ENCODE data around the gene SPATS2.
A peak's percentile ranks its signal among the peaks of the same experiment; 100 is the strongest.
"Not testable (repeated sequence)": the region's sequence is repeated elsewhere in the genome, so short reads cannot be mapped to it uniquely, and the experiment has no call there.

The SPATS2 gene

GRCh38 chr12:49369411-49370145 lies 2.3 kb downstream of the SPATS2 start:
- peak; percentile 10 for TF ChIP-seq CTCF (IDR thresholded peaks at IDR 0.05; ENCODE audit: borderline replicate concordance, control extremely low read depth, extremely low read depth, insufficient read depth, missing control alignments)

GRCh38 chr12:49370539-49370938 lies 3.3 kb downstream of the SPATS2 start:
- no peak for TF ChIP-seq CTCF (IDR thresholded peaks at IDR 0.05; ENCODE audit: borderline replicate concordance, control extremely low read depth, extremely low read depth, insufficient read depth, missing control alignments)
- in situ Hi-C loops (cut with MboI; ENCODE audit: low sequenced_read_pairs, unreplicated experiment): no loop called here
- no peak for DNase-seq (ENCODE audit: low spot score)

More at GRCh38 chr12:49369411-49370145, 2.3 kb downstream of the SPATS2 start:
- in situ Hi-C loops (cut with MboI; ENCODE audit: low sequenced_read_pairs, unreplicated experiment): no loop called here
- peak; percentile 64 for DNase-seq (ENCODE audit: low spot score)

- TF ChIP-seq CTCF (IDR thresholded peaks at IDR 0.05; ENCODE audit: borderline replicate concordance, control extremely low read depth, extremely low read depth, insufficient read depth, missing control alignments): no peak
- DNase-seq (ENCODE audit: low spot score): no peak
- in situ Hi-C loops (cut with MboI; ENCODE audit: low sequenced_read_pairs, unreplicated experiment): no loop called here
Measured at GRCh38 chr12:49375406-49375805, 8.1 kb downstream of the SPATS2 start.

GRCh38 chr12:49377386-49377785 lies 10.1 kb downstream of the SPATS2 start:
- in situ Hi-C loops (cut with MboI; ENCODE audit: low sequenced_read_pairs, unreplicated experiment): no loop called here
- DNase-seq (ENCODE audit: low spot score): no peak
- no peak for TF ChIP-seq CTCF (IDR thresholded peaks at IDR 0.05; ENCODE audit: borderline replicate concordance, control extremely low read depth, extremely low read depth, insufficient read depth, missing control alignments)

- DNase-seq (ENCODE audit: low spot score): not testable (repeated sequence)
Measured at GRCh38 chr12:49380184-49380583, 12.9 kb downstream of the SPATS2 start.

GRCh38 chr12:49388682-49389386 lies 21.6 kb downstream of the SPATS2 start:
- DNase-seq (ENCODE audit: low spot score): no peak
- in situ Hi-C loops (cut with MboI; ENCODE audit: low sequenced_read_pairs, unreplicated experiment): no loop called here
- TF ChIP-seq CTCF (IDR thresholded peaks at IDR 0.05; ENCODE audit: borderline replicate concordance, control extremely low read depth, extremely low read depth, insufficient read depth, missing control alignments): peak; percentile 22

More at GRCh38 chr12:49380184-49380583, 12.9 kb downstream of the SPATS2 start:
- in situ Hi-C loops (cut with MboI; ENCODE audit: low sequenced_read_pairs, unreplicated experiment): not testable (repeated sequence)

- DNase-seq (ENCODE audit: low spot score): no peak
- TF ChIP-seq CTCF (IDR thresholded peaks at IDR 0.05; ENCODE audit: borderline replicate concordance, control extremely low read depth, extremely low read depth, insufficient read depth, missing control alignments): no peak
- in situ Hi-C loops (cut with MboI; ENCODE audit: low sequenced_read_pairs, unreplicated experiment): no loop called here
Measured at GRCh38 chr12:49389387-49389703, 22.1 kb downstream of the SPATS2 start.
